A549 (cell line): Measurements from ENCODE around the gene ADAM8. TPM values are rescaled to one million over a fixed set of nuclear protein-coding genes. Genes with fewer than 3 reads are reported as not detected.
A peak's percentile ranks its signal among the peaks of the same experiment; 100 is the strongest.

Experiments
- ATAC-seq, 2 experiments: fragments of 200-7000 bp in 1 of 2; fragments of >200 bp in 1 of 2; cut with Nextera tagmentation in 1 of 2; cut with Tn5 transposase in 1 of 2; 3 replicates each; pipeline versions ENCODE4 v1.8.0 to v1.9.1; 2018 to 2020; ENCODE audit warnings: mild to moderate bottlenecking in 1 of 2, moderate library complexity in 1 of 2
- CTCF ChIA-PET: fragments of 300-600 bp; sonication (Branson Sonifier 250); formaldehyde crosslinking; extraction: SDS; loops from one replicate; lab custom pipeline; 2021; ENCODE audit warnings: antibody characterized with exemption, inconsistent platforms; lab: Yijun Ruan, JAX
- POLR2A ChIA-PET: fragments of 350-600 bp; formaldehyde crosslinking; extraction: SDS; loops from one replicate; lab custom pipeline; 2021; ENCODE audit warnings: antibody characterized with exemption, inconsistent platforms; lab: Yijun Ruan, JAX
- DNase-seq, 2 experiments: peaks; one replicate each; pipeline versions ENCODE4 v3.0.0 to v3.0.0-alpha.2; 2011 to 2016; ENCODE audit warnings: low read depth in 1 of 2, low spot score in 1 of 2
- FAIRE-seq: peaks from 2 replicates; lab custom pipeline; 2011; peaks lifted over from hg19 to GRCh38; lab: Jason Lieb, UNC
- H3K27ac ChIP-seq, 2 experiments: fragments of >200 bp; sonication (Bioruptor Twin); formaldehyde crosslinking; 3 replicates each; pipeline ENCODE4 v1.5.1; 2016 to 2017
- H3K4me1 ChIP-seq: fragments of >200 bp; sonication (Bioruptor Twin); formaldehyde crosslinking; 3 replicates; pipeline ENCODE4 v1.6.1; 2016
- H3K4me2 ChIP-seq: fragments of >200 bp; sonication (Bioruptor Twin); formaldehyde crosslinking; 3 replicates; pipeline ENCODE4 v1.6.1; 2016
- H3K4me3 ChIP-seq: fragments of >200 bp; sonication (Bioruptor Twin); formaldehyde crosslinking; 3 replicates; pipeline ENCODE4 v1.5.1; 2016
- H3K9me3 ChIP-seq: fragments of >200 bp; sonication (Bioruptor Twin); formaldehyde crosslinking; 3 replicates; pipeline ENCODE4 v1.6.1; 2016
- ATOH8 ChIP-seq: fragments of 250-450 bp; sonication (Bioruptor Pico); IDR thresholded peaks from 2 replicates; pipeline ENCODE4 v1.5.0; 2020; ENCODE audit warnings: low read depth, mild to moderate bottlenecking, moderate library complexity
- BHLHE40 ChIP-seq: IDR thresholded peaks from 2 replicates; pipeline ENCODE4 v1.6.1; 2012; ENCODE audit warnings: low read depth, low read length, inconsistent platforms
- CEBPB ChIP-seq, 2 experiments: fragments of >200 bp in 1 of 2; sonication (Bioruptor Twin) in 1 of 2; formaldehyde crosslinking in 1 of 2; IDR thresholded peaks; 2 replicates each; pipeline ENCODE4 v1.6.1; 2012 to 2016
- CHD2 ChIP-seq: fragments of 150-350 bp; IDR thresholded peaks from 2 replicates; pipeline ENCODE4 v1.6.1; 2014; ENCODE audit warnings: low read length; ENCODE audit not compliant: partially characterized antibody
- CHD4 ChIP-seq: fragments of 200-600 bp; sonication (generic); IDR thresholded peaks from 2 replicates; pipeline ENCODE4 v1.6.1; 2016; ENCODE audit warnings: antibody characterized with exemption, mild to moderate bottlenecking, borderline replicate concordance
- CTCF ChIP-seq: fragments of >200 bp; sonication (Bioruptor Twin); formaldehyde crosslinking; IDR thresholded peaks from 3 replicates; pipeline ENCODE4 v1.5.1; 2016
- E2F6 ChIP-seq: IDR thresholded peaks from 2 replicates; pipeline ENCODE4 v1.6.1; 2012; ENCODE audit warnings: low read depth, borderline replicate concordance
- EHF ChIP-seq: fragments of 250-450 bp; sonication (Bioruptor Pico); IDR thresholded peaks from 2 replicates; pipeline ENCODE4 v1.5.0; 2020; ENCODE audit warnings: mild to moderate bottlenecking
- EHMT2 ChIP-seq: fragments of 200-600 bp; sonication (generic); IDR thresholded peaks from 2 replicates; pipeline ENCODE4 v1.6.1; 2016; ENCODE audit warnings: antibody characterized with exemption, low read depth, mild to moderate bottlenecking, moderate library complexity
- GATA3 ChIP-seq: IDR thresholded peaks from 2 replicates; pipeline ENCODE4 v1.6.1; 2012; ENCODE audit warnings: borderline replicate concordance
- HOXA7 ChIP-seq: fragments of 250-450 bp; sonication (Bioruptor Pico); IDR thresholded peaks from 2 replicates; pipeline ENCODE4 v1.5.0; 2020; ENCODE audit warnings: mild to moderate bottlenecking, moderate library complexity
- HOXB13 ChIP-seq: fragments of 250-450 bp; sonication (Bioruptor Pico); IDR thresholded peaks from 2 replicates; pipeline ENCODE4 v1.5.0; 2020; ENCODE audit warnings: low read depth, mild to moderate bottlenecking, moderate library complexity
- HOXB5 ChIP-seq: fragments of 250-450 bp; sonication (Bioruptor Pico); IDR thresholded peaks from 2 replicates; pipeline ENCODE4 v1.5.0; 2020; ENCODE audit warnings: mild to moderate bottlenecking, moderate library complexity
- JUNB ChIP-seq: fragments of >200 bp; sonication (Bioruptor Twin); formaldehyde crosslinking; IDR thresholded peaks from 2 replicates; pipeline ENCODE4 v1.6.1; 2016
- KDM1A ChIP-seq: fragments of 200-600 bp; sonication (generic); IDR thresholded peaks from 2 replicates; pipeline ENCODE4 v1.6.1; 2016; ENCODE audit warnings: low read depth, mild to moderate bottlenecking
- MAFK ChIP-seq: fragments of 450-650 bp; IDR thresholded peaks from 2 replicates; pipeline ENCODE4 v1.6.1; 2014; ENCODE audit not compliant: partially characterized antibody
- MYC ChIP-seq: IDR thresholded peaks from 2 replicates; pipeline ENCODE4 v1.6.1; 2012; ENCODE audit warnings: mild to moderate bottlenecking, inconsistent platforms, low read length, improper control_type of control experiment, borderline replicate concordance
- POLR2AphosphoS2 ChIP-seq: conservative IDR thresholded peaks from 2 replicates; pipeline ENCODE4 v1.6.1; 2012; ENCODE audit warnings: low read length, improper control_type of control experiment, inconsistent platforms
- SMC3 ChIP-seq: fragments of >200 bp; sonication (Bioruptor Twin); formaldehyde crosslinking; IDR thresholded peaks from 3 replicates; pipeline ENCODE4 v1.6.1; 2018; ENCODE audit warnings: inconsistent platforms
- ZC3H11A ChIP-seq: fragments of 450-650 bp; IDR thresholded peaks from 2 replicates; pipeline ENCODE4 v1.6.1; 2014; ENCODE audit warnings: antibody characterized with exemption, mild to moderate bottlenecking
- ZSCAN20 ChIP-seq: fragments of 250-450 bp; sonication (Bioruptor Pico); IDR thresholded peaks from 2 replicates; pipeline ENCODE4 v1.8.0; 2022; ENCODE audit warnings: mild to moderate bottlenecking, moderate library complexity
- WGBS: methylation state at CpG from one replicate; pipeline ENCODE4 v1.1.6; 2017; ENCODE audit errors: missing lambda C conversion rate; 5-methylcytosine and 5-hydroxymethylcytosine counted together
- polyA plus RNA-seq, 4 experiments: library from polyadenylated mRNA; depleted of rRNA in 3 of 4; stranded (reverse); fragments of >200 nt; fragmentation: RNase III in 1 of 4; extraction: RNeasy Plus Mini Kit Qiagen cat#74134 plus additional on column Dnase treatment in 1 of 4; gene quantifications; 2 replicates in 3 of 4; 3 replicates in 1 of 4; pipeline ENCODE4 v1.2.3, GENCODE V29; 2011 to 2017
- TF ChIP-seq, protein P1 (sequence below): IDR thresholded peaks from 2 replicates; pipeline ENCODE4 v1.6.1; 2012
- TF ChIP-seq, protein P2 (sequence below): fragments of 200-600 bp; sonication (generic); IDR thresholded peaks from 2 replicates; pipeline ENCODE4 v1.6.1; 2016; ENCODE audit warnings: antibody characterized with exemption, mild to moderate bottlenecking, moderate library complexity

ADAM8 gene
- polyA plus RNA-seq, 2 of the 4 experiments (the other 2 are of a cell fraction), result 1.4 to 4.1 TPM

- no peaks in the 10 kb centered on the region for H3K4me1 ChIP-seq
- TF ChIP-seq MYC (no peak), KDM1A (no peak), CHD4 (no peak), CEBPB (IDR thresholded peaks at IDR 0.05) (no peak), BHLHE40 (no peak), GATA3 (no peak), CTCF (no peak), ZC3H11A (no peak), ZSCAN20 (CRISPR knock-in tag) (no peak), SMC3 (no peak), MAFK (no peak), HOXB13 (CRISPR knock-in tag) (no peak), JUNB (no peak), POLR2AphosphoS2 (no peak), CHD2 (no peak)
- TF ChIP-seq, protein P1, sequence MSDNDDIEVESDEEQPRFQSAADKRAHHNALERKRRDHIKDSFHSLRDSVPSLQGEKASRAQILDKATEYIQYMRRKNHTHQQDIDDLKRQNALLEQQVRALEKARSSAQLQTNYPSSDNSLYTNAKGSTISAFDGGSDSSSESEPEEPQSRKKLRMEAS, result no peak
- TF ChIP-seq, all 56 proteins: peak for 0
- DNase-seq, result no peak
- Histone ChIP-seq H3K4me3 (no peak overlapping the region), H3K27ac (no peak overlapping the region), H3K9me3 (no peaks in the 10 kb centered on the region), H3K4me2 (no peak overlapping the region)
- no peak for ATAC-seq
- ChIA-PET CTCF (interaction anchor here (0.7 kb wide), 1 partner anchor 74 kb away, joined by 3 read pairs; no protein-coding TSS in a partner anchor), POLR2A (no interaction called here)
- no peak for FAIRE-seq
- 51% methylated on average over 16 of the region's 25 CpGs for WGBS
These were observed 58.7 kb downstream of the ADAM8 start for GRCh38 chr10:133217800-133218589.

GRCh38 chr10:133216776-133217175, 59.9 kb downstream of the ADAM8 start:
- no peak for TF ChIP-seq ZSCAN20 (CRISPR knock-in tag)
- no peak for TF ChIP-seq EHF
- no peak for TF ChIP-seq ATOH8
- TF ChIP-seq HOXB5 (CRISPR knock-in tag), result no peak
- DNase-seq (no peak), FAIRE-seq (no peak), ATAC-seq (peak in 1 of 2 experiments; percentile 11; a peak in 1 of 6 replicates)
- Histone ChIP-seq H3K4me3 (no peak overlapping the region), H3K27ac (no peak overlapping the region), H3K9me3 (no peaks in the 10 kb centered on the region), H3K4me1 (no peaks in the 10 kb centered on the region), H3K4me2 (peak overlapping the region; percentile 32)
- ChIA-PET CTCF (interaction anchor here (1.1 kb wide), 1 partner anchor 40 kb away, joined by 3 read pairs; no protein-coding TSS in a partner anchor), POLR2A (no interaction called here)
- 25% methylated on average over 26 of the region's 26 CpGs for WGBS

DNA sequence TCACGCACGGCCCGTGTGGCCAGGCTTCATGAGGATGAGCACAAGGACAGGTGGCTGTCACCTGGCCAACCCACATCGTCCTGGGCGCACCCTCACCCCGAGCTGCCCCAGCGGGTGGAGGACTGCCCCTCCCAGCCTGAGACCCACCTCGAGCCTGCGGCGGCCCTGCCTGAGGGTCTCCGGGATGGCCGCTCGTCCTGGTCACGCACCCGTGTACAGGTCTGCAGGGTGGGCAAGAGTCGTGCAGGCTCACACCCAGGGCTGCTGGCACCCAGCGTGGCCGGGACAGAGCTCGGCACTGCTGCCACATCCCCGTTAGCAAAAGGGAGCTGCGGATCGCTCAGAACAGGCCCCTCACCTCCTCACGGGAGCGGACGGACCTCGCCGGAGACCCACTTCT, 61.1 kb downstream of the ADAM8 start:
- CTCF ChIA-PET, result no interaction called here
- Histone ChIP-seq H3K4me3 (no peak overlapping the region), H3K4me1 (no peaks in the 10 kb centered on the region), H3K4me2 (no peak overlapping the region), H3K9me3 (no peaks in the 10 kb centered on the region), H3K27ac (no peak overlapping the region)
- TF ChIP-seq EHMT2 (no peak), CHD4 (no peak), POLR2AphosphoS2 (no peak), CTCF (no peak), HOXA7 (CRISPR knock-in tag) (no peak), E2F6 (no peak)
- TF ChIP-seq, protein P2, sequence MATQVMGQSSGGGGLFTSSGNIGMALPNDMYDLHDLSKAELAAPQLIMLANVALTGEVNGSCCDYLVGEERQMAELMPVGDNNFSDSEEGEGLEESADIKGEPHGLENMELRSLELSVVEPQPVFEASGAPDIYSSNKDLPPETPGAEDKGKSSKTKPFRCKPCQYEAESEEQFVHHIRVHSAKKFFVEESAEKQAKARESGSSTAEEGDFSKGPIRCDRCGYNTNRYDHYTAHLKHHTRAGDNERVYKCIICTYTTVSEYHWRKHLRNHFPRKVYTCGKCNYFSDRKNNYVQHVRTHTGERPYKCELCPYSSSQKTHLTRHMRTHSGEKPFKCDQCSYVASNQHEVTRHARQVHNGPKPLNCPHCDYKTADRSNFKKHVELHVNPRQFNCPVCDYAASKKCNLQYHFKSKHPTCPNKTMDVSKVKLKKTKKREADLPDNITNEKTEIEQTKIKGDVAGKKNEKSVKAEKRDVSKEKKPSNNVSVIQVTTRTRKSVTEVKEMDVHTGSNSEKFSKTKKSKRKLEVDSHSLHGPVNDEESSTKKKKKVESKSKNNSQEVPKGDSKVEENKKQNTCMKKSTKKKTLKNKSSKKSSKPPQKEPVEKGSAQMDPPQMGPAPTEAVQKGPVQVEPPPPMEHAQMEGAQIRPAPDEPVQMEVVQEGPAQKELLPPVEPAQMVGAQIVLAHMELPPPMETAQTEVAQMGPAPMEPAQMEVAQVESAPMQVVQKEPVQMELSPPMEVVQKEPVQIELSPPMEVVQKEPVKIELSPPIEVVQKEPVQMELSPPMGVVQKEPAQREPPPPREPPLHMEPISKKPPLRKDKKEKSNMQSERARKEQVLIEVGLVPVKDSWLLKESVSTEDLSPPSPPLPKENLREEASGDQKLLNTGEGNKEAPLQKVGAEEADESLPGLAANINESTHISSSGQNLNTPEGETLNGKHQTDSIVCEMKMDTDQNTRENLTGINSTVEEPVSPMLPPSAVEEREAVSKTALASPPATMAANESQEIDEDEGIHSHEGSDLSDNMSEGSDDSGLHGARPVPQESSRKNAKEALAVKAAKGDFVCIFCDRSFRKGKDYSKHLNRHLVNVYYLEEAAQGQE, result no peak
- FAIRE-seq (no peak), ATAC-seq (no peak), DNase-seq (no peak)
- WGBS, result 74% methylated on average over 7 of the region's 27 CpGs
- POLR2A ChIA-PET, result no interaction called here
